Cardiac septum (tissue), 1 donor: ENCODE data around the gene BACE1-AS. TPM values are rescaled to one million over a fixed set of nuclear protein-coding genes. Genes with fewer than 3 reads are reported as not detected.

Experiments
- DNase-seq: peaks from one replicate; pipeline ENCODE4 v3.0.0-alpha.2; 2020; ENCODE audit warnings: low spot score
- intact Hi-C: fragments of 100-400 bp; cut with DNase I; formaldehyde crosslinking; loops from one replicate; pipeline ENCODE4 v1.14.0; 2022
- total RNA-seq: library from RNA; stranded (reverse); fragmentation: NEBNext Ultra II Directional; extraction: Animal tissue kit (Norgen Biotek cat#: 25700); gene quantifications from one replicate; pipeline ENCODE4 v1.2.1, GENCODE V29; 2021
- donor health status: DM: no; HTN: no; CAD: no.

Gene BACE1-AS
- total RNA-seq, 1 donor from 2014 or later = 9.2 TPM

- no peak for DNase-seq
- intact Hi-C loops = no loop called here
These were observed 4.6 kb upstream of the BACE1-AS start for GRCh38 chr11:117286588-117286987.

- intact Hi-C loops = no loop called here
- no peak for DNase-seq
These were observed 3.5 kb upstream of the BACE1-AS start for GRCh38 chr11:117287668-117288067.

- intact Hi-C loops = no loop called here
- peak; percentile 26 for DNase-seq
These were observed 1.4 kb upstream of the BACE1-AS start for GRCh38 chr11:117289795-117290194.

GRCh38 chr11:117292616-117293015 lies 1.5 kb downstream of the BACE1-AS start:
- DNase-seq = no peak
- intact Hi-C loops = no loop called here

- intact Hi-C loops = no loop called here
- no peak for DNase-seq
These were observed 4.4 kb downstream of the BACE1-AS start for GRCh38 chr11:117295438-117296137.

DNA sequence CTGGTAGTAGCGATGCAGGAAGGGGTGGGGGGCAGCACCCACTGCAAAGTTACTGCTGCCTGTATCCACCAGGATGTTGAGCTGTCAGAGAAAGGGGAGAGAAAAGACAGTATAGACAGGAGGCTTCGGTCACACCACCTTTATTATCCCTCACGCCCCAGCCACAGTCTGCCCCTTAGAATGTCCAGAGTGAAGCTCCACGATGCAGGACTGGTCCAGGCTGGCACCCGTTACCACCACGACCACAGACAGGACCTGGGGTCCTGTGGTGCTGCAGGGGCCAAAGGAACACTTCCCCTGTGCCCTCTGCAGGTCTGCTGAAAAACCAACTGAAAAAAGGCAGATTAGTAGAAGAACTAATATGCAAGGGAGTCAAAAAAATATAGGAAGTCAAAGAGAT lies 5.7 kb downstream of the BACE1-AS start:
- peak; percentile 39 for DNase-seq
- intact Hi-C loops = no loop called here

- intact Hi-C loops = no loop called here
- peak; percentile 54 for DNase-seq
These were observed 7.0 kb downstream of the BACE1-AS start for GRCh38 chr11:117298195-117298594.

DNA sequence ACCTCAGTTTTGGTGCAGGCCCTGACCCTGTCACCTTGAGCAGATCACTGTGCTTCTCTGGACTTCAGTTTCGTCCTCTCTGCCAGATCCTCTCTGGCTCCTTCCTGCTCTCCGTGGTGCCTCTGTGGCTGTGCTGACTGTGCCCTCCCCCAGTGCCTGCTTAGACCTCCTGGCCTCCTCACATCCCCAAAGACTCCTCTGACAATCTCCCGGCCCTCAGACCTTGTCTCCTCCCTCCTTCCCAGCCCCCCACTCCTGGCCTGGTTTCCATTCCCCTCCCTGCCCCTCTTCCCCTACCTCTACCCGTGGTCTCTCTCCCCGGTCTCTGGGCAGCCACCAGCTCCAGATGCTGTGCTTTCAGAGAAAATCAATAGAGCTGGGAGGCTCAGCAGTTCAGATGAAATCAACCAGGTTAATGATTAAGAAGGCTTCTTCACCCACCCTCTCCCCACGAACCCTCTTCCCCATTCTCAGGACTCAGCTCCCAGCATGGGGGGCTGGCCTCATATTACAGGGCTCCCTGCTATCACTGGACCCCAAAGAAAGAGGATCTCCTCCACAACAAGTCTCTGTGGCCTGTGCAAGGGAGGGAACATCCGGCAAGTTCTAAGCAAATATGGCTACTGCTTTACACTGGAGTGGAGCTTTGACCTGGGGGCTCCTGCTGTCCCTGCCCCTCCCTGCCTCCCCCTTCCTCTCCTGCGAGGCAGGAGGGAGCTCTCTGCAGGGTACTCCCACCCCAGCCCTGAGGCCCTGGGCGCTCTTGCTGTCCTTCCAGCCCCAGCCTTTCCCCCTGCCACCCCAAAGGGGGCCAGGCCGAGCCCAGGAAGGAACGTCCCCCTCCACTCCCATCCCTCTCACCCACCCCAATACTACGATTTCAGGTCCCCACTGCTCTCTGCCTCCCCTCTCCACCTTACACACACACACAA lies 8.5 kb downstream of the BACE1-AS start:
- DNase-seq = peak; percentile 61
- intact Hi-C loops = no loop called here

DNA sequence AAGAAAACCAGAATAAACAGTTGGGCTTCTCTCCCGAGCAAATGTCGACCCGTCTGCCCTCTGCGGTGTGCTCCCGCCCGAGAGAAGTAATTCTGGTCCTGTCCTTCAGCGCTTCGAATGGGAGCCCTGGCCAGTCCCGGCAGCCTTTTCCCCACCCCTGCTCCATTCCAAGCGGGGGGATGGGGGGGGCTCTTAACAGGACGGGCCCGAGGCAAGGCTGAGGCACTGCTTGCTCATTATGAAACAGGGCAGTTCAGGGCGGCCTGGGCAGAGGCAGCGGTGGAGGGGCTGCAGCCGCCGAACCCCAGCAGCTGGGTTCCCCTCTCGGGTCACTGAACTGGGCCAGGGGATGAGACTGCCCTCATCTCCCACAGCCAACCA lies 9.1 kb downstream of the BACE1-AS start:
- peak; percentile 71 for DNase-seq
- intact Hi-C loops = no loop called here

DNA sequence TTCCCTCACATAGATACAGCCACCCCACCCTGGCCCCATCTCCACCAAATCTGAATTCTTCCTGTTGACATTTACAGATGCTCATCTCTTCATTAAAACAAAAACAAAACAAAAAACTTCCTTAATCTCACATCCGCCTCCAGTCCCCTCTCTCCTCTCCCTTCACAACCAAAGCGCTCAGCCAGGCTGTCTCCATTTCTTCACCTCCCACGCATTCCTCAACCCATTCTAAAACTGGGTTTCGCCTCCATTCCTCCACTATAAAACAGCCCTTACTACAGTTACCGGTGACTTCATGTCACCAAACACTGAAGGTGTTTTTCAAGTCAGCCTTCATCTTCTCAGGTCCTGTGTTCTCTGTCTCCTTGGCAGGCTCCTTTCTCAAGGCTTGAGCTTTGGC lies 9.6 kb downstream of the BACE1-AS start:
- no peak for DNase-seq
- intact Hi-C loops = no loop called here

GRCh38 chr11:117302228-117302627 lies 11.1 kb downstream of the BACE1-AS start:
- intact Hi-C loops = no loop called here
- DNase-seq = no peak

GRCh38 chr11:117303101-117303500 lies 12.0 kb downstream of the BACE1-AS start:
- peak; percentile 27 for DNase-seq
- intact Hi-C loops = no loop called here

DNA sequence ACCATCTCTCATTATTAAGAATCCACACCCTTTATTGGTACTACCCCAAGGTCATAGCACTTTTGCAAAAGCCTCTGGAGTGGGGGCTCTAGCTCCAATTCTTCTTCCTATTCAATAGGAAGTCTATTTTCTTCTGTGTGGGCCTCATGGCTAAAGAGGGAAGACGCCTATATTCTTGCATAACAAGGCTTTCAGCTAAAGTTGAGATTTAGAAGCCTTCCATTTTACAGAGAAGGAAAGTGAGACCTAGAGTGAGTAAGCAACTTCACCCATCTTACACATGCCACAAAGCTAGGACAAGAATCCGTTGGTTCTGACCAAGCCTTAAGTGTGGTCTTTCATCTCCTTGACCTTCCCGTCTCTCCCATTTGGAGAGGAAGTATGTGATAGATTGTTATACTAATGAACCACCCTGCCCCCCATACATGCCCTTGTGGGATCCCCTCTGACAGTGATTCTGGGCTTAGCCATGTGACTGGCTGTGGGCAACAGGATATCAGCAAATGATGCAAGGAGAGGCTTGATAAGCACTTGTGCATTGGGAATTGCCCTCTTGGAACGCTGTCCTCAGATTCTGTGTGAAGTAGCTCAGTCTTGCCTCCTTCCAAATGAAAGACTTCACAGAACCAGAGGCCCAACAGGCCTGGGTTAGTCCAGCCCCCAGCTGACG lies 12.6 kb downstream of the BACE1-AS start:
- peak; percentile 47 for DNase-seq
- intact Hi-C loops = no loop called here

GRCh38 chr11:117305145-117305544 lies 14.0 kb downstream of the BACE1-AS start:
- no peak for DNase-seq
- intact Hi-C loops = no loop called here

DNA sequence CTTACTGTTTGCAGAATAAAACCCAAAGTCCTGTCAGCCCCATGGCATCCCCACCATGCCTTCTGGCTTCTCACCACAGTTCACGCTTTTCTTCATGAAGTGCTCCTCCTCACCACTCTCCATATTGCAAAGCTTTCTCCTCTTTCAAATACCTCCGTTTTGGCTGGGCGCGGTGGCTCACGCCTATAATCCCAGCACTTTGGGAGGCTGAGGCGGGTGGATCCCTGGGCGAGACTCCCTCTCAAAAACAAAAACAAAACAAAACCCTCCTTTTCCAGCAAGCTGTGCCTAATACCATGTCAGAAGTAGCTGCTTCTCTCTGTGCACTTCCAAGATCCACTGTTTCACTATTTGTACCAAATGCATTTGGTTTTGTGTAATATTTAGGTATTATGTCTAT lies 18.2 kb downstream of the BACE1-AS start:
- intact Hi-C loops = no loop called here
- no peak for DNase-seq

GRCh38 chr11:117313091-117313490 lies 21.9 kb downstream of the BACE1-AS start:
- intact Hi-C loops = no loop called here
- DNase-seq = no peak

- intact Hi-C loops = no loop called here
- DNase-seq = no peak
These were observed 23.0 kb downstream of the BACE1-AS start for GRCh38 chr11:117313828-117314768.

GRCh38 chr11:117314840-117315239 lies 23.7 kb downstream of the BACE1-AS start:
- intact Hi-C loops = loop anchor here (5.0 kb wide), 1 partner anchor 83 kb away; the partner anchor contains the start of genes PCSK7 and RNF214
- DNase-seq = no peak
